Measurements from ENCODE around the gene RBFOX2.

Gene RBFOX2

GRCh38 chr22:35923026-35923425 lies 105.6 kb downstream of the RBFOX2 start:
- DNase-seq: no peak

GRCh38 chr22:35921777-35922176 lies 106.8 kb downstream of the RBFOX2 start:
- DNase-seq: peak in 11 of 14 donors; percentile 2 to 36 (median 16)

- DNase-seq: no peak
Measured at GRCh38 chr22:35921044-35921443, 107.6 kb downstream of the RBFOX2 start.

GRCh38 chr22:35919002-35919542 lies 109.6 kb downstream of the RBFOX2 start:
- no peak for DNase-seq

- peak in 1 of 14 donors; percentile 7 for DNase-seq
Measured at GRCh38 chr22:35918456-35918855, 110.2 kb downstream of the RBFOX2 start.

- no peak for DNase-seq
Measured at GRCh38 chr22:35917651-35918050, 111.0 kb downstream of the RBFOX2 start.

GRCh38 chr22:35915477-35916013 lies 113.1 kb downstream of the RBFOX2 start:
- peak in 2 of 14 donors; percentile 34 to 58 for DNase-seq

- peak in 12 of 14 donors; percentile 26 to 83 (median 50) for DNase-seq
Measured at GRCh38 chr22:35914665-35915476, 113.8 kb downstream of the RBFOX2 start.

GRCh38 chr22:35914357-35914664 lies 114.3 kb downstream of the RBFOX2 start:
- DNase-seq: no peak

GRCh38 chr22:35913925-35914324 lies 114.7 kb downstream of the RBFOX2 start:
- peak in 2 of 14 donors; percentile 9 to 27 for DNase-seq

GRCh38 chr22:35912658-35913057 lies 116.0 kb downstream of the RBFOX2 start:
- no peak for DNase-seq

- no peak for DNase-seq
Measured at GRCh38 chr22:35911877-35912276, 116.7 kb downstream of the RBFOX2 start.

- DNase-seq: no peak
Measured at GRCh38 chr22:35910926-35911325, 117.7 kb downstream of the RBFOX2 start.

- no peak for DNase-seq
Measured at GRCh38 chr22:35910003-35910769, 118.4 kb downstream of the RBFOX2 start.

- DNase-seq: no peak
Measured at GRCh38 chr22:35905894-35906293, 122.7 kb downstream of the RBFOX2 start.

GRCh38 chr22:35904752-35905151 lies 123.9 kb downstream of the RBFOX2 start:
- DNase-seq: no peak

- DNase-seq: no peak
Measured at GRCh38 chr22:35904336-35904692, 124.3 kb downstream of the RBFOX2 start.

GRCh38 chr22:35903571-35904335 lies 124.9 kb downstream of the RBFOX2 start:
- DNase-seq: no peak

- peak in 1 of 14 donors; percentile 25 for DNase-seq
Measured at GRCh38 chr22:35900483-35901168, 128.0 kb downstream of the RBFOX2 start.

- no peak for DNase-seq
Measured at GRCh38 chr22:35899736-35900135, 128.9 kb downstream of the RBFOX2 start.

GRCh38 chr22:35896111-35896705 lies 132.4 kb downstream of the RBFOX2 start:
- DNase-seq: no peak

All from C1 segment of cervical spinal cord (tissue), 14 donors.